PFSK-1 (cell line): ENCODE results near the gene GEMIN7.

Experiments used
- FOXP2 ChIP-seq: optimal IDR thresholded peaks from 2 replicates; pipeline ENCODE3; 2011; ENCODE audit warnings: borderline replicate concordance, control low read depth, inconsistent platforms; ENCODE audit not compliant: insufficient read depth; ENCODE audit errors: extremely low read length, extremely low read depth
- POLR2AphosphoS5 ChIP-seq: IDR thresholded peaks from 2 replicates; pipeline ENCODE4 v1.6.1; 2012; ENCODE audit warnings: low read depth, mild to moderate bottlenecking, control low read depth, low read length, moderate library complexity
- SIN3A ChIP-seq: IDR thresholded peaks from 2 replicates; pipeline ENCODE4 v1.6.1; 2012; ENCODE audit warnings: mild to moderate bottlenecking, low read length, moderate library complexity, borderline replicate concordance; ENCODE audit not compliant: insufficient read depth
- TAF1 ChIP-seq: IDR thresholded peaks from 2 replicates; pipeline ENCODE4 v1.6.1; 2012; ENCODE audit warnings: low read length, control low read depth, borderline replicate concordance; ENCODE audit not compliant: insufficient read depth
- TF ChIP-seq, protein P1 (sequence below), 2 experiments: IDR thresholded peaks; 2 replicates each; pipeline versions ENCODE4 v1.6.1 to v1.8.0; 2011 to 2012; ENCODE audit warnings: low read depth in 2 of 2, low read length in 2 of 2, control low read depth in 1 of 2, inconsistent platforms in 1 of 2, mild to moderate bottlenecking in 1 of 2, moderate library complexity in 1 of 2; ENCODE audit not compliant: insufficient read depth in 1 of 2

The GEMIN7 gene

DNA sequence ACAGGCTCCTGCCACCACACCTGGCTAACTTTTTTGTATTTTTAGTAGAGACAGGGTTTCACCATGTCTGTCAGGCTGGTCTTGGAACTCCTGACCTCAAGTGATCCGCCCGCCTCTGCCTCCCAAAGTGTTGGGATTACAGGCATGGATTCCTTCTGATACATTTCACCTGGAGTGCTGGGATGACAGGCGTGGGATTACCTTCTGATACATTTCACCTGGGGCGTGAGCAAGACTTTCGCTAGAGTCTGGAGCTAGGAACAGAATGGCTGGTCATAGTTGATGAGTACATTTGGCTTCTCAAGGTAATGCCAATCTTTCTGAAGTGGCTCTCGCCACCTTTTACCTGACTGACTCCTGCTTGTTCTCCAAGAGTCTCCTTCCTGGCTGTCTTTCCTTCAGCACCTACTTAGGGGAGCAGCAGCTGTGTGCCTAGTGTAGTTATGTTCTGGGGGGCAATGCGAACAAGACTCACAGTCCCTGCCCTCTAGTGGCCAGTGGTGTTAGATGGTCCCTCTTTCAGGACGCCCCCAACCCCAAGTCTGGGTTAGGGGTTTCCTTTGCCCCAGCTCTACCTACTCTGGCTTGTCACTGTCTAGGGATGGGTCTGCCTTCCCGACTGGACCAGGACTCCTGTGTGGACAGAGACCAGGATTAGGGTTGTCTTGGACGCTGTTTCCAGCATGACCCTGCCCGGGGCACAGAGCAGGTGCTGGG, 33.2 kb downstream of the GEMIN7 start:
- TF ChIP-seq POLR2AphosphoS5: no peak
- TF ChIP-seq FOXP2: no peak
- no peak for TF ChIP-seq TAF1
- no peak for TF ChIP-seq SIN3A

DNA sequence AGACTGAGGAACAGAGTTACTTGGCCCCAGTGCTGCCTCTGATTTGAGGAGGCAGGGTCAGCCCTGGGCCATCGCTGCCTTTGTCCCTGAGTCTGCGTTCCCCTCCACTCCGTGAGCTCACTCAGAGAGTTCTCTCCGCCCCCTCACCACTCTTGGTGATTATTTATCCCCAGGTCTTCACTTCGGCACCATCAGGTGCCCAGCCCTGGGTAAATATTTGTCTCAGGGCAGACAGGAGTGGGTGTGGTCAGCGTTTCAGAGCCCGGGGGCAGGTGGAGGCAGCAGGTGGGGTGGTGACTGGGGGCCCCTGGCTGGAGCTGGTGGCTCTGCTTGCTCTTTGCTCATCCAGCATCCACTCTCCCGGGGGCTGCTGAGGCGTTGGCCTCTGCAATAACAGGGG, 34.6 kb downstream of the GEMIN7 start:
- TF ChIP-seq SIN3A: no peak

DNA sequence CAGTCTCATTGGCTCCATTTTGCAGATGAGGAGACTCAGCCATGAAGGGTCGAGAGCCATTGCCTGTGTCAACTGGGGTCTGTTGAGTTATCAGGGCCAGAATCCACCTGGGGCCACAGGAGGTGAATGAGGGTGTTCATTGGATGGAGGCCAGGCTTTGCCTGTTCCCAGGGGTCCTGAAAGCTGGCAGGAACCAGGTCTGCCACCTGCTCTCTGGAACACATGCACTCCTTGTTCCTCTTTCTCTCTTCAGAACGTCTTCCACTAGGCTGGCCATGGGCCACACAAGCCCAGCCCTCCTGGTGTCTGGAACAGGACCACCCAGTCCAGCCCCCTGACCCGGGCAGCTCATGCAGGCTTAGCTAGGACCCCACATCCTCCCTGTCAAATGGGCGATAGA, 35.1 kb downstream of the GEMIN7 start:
- TF ChIP-seq FOXP2: no peak
- TF ChIP-seq TAF1: no peak
- TF ChIP-seq, protein P1, sequence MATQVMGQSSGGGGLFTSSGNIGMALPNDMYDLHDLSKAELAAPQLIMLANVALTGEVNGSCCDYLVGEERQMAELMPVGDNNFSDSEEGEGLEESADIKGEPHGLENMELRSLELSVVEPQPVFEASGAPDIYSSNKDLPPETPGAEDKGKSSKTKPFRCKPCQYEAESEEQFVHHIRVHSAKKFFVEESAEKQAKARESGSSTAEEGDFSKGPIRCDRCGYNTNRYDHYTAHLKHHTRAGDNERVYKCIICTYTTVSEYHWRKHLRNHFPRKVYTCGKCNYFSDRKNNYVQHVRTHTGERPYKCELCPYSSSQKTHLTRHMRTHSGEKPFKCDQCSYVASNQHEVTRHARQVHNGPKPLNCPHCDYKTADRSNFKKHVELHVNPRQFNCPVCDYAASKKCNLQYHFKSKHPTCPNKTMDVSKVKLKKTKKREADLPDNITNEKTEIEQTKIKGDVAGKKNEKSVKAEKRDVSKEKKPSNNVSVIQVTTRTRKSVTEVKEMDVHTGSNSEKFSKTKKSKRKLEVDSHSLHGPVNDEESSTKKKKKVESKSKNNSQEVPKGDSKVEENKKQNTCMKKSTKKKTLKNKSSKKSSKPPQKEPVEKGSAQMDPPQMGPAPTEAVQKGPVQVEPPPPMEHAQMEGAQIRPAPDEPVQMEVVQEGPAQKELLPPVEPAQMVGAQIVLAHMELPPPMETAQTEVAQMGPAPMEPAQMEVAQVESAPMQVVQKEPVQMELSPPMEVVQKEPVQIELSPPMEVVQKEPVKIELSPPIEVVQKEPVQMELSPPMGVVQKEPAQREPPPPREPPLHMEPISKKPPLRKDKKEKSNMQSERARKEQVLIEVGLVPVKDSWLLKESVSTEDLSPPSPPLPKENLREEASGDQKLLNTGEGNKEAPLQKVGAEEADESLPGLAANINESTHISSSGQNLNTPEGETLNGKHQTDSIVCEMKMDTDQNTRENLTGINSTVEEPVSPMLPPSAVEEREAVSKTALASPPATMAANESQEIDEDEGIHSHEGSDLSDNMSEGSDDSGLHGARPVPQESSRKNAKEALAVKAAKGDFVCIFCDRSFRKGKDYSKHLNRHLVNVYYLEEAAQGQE (IDR thresholded peaks at IDR 0.05; ENCODE audit: insufficient read depth in 1 of 2, low read depth in 2 of 2, low read length in 2 of 2): no peak
- no peak for TF ChIP-seq POLR2AphosphoS5
- TF ChIP-seq SIN3A: no peak

- TF ChIP-seq FOXP2: no peak
- no peak for TF ChIP-seq POLR2AphosphoS5
- TF ChIP-seq, protein P1 (IDR thresholded peaks at IDR 0.05; ENCODE audit: insufficient read depth in 1 of 2, low read depth in 2 of 2, low read length in 2 of 2): no peak
- no peak for TF ChIP-seq TAF1
- TF ChIP-seq SIN3A: no peak
Observed at GRCh38 chr19:45115809-45116615, 37.0 kb downstream of the GEMIN7 start.

GRCh38 chr19:45117167-45117594, 38.1 kb downstream of the GEMIN7 start:
- TF ChIP-seq SIN3A (no peak), POLR2AphosphoS5 (no peak), FOXP2 (no peak), TAF1 (no peak)
- TF ChIP-seq, protein P1 (IDR thresholded peaks at IDR 0.05; ENCODE audit: insufficient read depth in 1 of 2, low read depth in 2 of 2, low read length in 2 of 2): no peak

DNA sequence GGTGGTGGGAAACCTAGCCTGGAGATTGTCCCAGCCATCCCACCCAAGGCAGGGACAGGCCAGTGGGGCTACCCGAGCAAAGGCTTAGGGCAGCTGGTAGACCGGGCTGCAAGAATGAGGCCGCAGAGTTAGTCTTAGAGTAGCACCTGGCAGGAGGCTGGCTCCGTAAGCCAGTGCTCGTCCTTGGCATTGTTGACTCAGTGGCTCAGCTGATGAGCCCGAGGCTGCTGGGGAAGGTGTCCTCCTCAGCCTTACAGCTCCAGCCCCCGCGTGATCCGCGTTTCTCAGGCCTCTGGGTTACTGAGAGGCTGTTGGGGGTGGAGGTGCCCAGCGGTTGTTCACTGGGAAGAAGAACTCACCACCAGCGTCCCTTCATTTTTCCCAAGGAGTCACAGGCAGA, 38.6 kb downstream of the GEMIN7 start:
- TF ChIP-seq POLR2AphosphoS5: no peak
- TF ChIP-seq SIN3A: no peak
- no peak for TF ChIP-seq FOXP2
- TF ChIP-seq TAF1: no peak
- TF ChIP-seq, protein P1 (IDR thresholded peaks at IDR 0.05; ENCODE audit: insufficient read depth in 1 of 2, low read depth in 2 of 2, low read length in 2 of 2): no peak
